ENCODE data around the gene SHLD1.

The SHLD1 gene

GRCh38 chr20:5899444-5899843 is 149.2 kb downstream of the SHLD1 start:
- no peak for DNase-seq

DNA sequence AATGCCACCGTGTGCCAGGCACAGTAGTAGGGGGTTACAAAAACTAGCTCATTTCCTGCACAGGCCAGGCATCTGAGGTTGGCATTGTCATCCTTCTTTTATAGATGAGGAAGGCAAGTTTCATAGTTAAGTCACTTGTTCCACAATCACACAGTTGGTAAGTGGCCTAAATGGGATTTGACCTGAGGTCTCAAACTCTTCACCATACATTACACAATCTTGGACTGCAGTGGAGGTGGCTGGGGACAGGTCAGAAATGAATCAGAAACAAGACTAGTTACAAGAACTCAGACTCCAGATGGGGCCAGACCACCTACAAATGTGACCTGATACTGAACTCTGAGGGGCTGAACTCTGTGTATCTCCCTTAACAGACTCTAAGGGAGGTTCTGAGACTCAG is 150.7 kb downstream of the SHLD1 start:
- no peak for DNase-seq

GRCh38 chr20:5908981-5909380 is 158.8 kb downstream of the SHLD1 start:
- no peak for DNase-seq

GRCh38 chr20:5910186-5910585 is 160.0 kb downstream of the SHLD1 start:
- DNase-seq: no peak

- no peak for DNase-seq
Observed at GRCh38 chr20:5913166-5913565, 163.0 kb downstream of the SHLD1 start.

Data from HCEC 1CT (cell line).